Suppressor macrophage treated with lipopolysaccharide for 4 hours (primary cell): ENCODE data around the gene INTS1.
A peak's percentile ranks its signal among the peaks of the same experiment; 100 is the strongest.

Source experiments
- DNase-seq: peaks from one replicate; pipeline ENCODE4 v3.0.0-alpha.2; 2020

INTS1 gene

DNA sequence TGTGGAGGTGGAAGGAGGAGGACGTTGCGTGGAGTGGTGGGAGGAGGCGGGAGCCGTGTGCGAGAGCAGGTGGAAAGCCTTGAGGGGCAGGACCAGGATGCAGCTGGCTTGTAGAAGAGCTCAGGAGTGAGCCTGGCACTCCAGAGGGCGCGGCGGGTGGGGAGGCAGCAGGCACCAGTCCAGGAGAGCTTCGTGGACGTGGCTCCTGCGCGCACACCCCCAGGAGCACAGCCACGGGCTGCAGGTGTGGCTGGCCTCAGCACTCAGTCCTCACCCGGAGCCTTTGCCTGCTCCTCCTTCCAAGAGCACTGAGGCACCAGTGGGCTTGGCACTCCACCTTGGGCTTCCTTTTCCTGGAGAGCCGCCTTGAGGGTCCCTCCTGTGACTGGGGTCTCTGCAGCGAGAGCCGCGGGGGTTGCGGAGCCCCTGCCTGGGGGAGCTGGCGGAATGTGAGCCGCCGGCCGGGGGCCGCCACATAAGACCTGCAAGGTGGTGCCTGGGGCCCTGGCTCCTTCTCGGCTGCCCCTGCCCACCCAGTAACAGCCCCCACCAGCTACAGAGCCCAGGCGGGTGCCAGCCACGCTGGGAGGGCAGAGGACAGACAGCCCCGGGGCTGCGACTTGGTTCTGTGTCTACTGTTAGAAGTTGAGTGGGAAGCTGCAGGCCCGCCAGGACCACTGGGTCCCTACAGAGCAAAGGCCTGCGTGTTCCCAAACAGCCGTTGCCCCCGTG, 37.4 kb upstream of the INTS1 start:
- DNase-seq = no peak

DNA sequence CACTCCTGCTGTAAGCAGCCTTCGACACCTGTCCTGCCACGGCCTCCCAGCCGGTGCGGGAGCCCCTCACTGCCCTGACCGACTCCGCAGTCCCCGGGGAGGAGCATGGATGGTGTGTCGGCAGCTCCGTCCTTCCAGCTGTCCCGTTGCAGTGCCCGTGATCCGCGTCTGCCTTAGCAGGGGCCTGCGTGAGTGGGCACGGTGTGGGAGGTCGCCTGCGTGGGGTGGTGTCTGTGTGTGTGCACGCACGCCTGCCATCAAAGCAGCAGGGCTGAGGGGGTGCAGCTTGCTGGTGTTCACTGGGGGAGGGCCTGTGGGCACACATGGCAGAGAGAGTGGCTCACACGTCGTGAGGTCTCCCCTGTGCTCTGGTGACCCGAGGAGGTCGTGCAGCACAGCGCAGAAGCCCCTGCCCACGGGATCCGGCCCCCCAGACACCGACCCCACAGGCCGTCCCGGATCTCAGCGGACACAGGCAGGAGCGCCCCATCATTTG, 36.6 kb upstream of the INTS1 start:
- DNase-seq = no peak

DNA sequence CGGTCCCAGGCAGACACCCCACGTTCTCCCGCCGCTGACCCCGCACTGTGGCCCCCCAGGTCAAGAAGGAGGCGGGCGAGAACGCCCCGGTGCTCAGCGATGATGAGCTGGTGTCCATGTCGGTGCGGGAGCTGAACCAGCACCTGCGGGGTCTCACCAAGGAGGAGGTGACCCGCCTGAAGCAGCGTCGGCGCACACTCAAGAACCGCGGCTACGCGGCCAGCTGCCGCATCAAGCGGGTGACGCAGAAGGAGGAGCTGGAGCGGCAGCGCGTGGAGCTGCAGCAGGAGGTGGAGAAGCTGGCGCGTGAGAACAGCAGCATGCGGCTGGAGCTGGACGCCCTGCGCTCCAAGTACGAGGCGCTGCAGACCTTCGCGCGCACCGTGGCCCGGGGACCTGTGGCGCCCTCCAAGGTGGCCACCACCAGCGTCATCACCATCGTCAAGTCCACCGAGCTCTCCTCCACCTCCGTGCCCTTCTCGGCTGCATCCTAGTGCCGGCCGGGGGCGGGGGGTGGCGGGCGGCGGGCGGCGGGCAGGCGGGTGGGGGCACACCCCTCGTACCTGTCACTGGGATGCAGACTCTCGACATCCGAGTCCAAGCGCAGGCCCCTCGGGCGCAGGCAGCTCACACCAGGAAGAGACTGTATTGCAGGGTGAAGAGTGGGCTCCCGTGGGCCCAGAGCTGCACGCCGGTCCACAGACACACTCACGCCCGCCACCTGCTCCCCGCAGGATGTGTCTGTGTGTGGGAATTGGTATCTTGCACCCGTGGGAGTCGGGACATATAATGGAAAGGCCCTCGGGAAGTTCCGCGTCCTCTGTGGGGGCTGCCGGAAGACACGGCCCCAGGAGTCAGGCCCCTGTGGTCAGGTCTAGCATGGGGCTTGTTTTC, 35.9 kb upstream of the INTS1 start:
- DNase-seq = no peak

DNA sequence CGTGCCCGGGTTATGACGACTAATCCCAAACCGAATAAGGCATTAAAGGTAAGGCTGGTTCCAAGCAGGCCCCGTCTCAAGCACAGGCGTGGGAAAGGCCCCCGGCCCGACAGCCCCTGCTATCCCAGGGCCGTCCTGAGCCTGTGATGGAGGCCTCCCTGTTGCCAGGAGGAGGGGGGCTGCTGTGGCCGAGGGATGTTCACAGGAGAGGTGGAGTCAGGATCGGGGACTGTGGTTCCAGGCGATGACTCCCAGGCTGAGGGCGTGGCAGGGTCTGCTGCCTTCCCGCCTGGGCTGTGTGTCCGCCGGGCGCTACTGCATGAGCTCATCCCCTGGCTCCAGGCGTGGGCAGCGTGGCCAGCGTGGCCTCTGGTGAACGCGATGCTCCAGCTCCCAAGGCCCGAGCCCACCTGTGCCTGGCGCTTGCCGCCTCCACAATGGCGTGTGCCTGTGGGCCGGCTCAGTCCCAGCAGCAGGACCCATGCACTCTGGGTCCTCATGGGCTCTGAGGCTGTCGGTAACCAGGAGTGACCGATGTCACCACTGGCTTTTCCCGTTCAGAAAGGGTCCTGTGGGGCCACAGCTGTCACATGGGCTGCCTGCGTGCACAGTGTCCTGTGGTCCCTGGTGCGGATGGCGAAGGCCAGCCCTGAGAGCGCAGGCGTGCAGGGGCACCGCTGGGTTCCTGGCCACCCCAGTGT, 35.1 kb upstream of the INTS1 start:
- no peak for DNase-seq

DNA sequence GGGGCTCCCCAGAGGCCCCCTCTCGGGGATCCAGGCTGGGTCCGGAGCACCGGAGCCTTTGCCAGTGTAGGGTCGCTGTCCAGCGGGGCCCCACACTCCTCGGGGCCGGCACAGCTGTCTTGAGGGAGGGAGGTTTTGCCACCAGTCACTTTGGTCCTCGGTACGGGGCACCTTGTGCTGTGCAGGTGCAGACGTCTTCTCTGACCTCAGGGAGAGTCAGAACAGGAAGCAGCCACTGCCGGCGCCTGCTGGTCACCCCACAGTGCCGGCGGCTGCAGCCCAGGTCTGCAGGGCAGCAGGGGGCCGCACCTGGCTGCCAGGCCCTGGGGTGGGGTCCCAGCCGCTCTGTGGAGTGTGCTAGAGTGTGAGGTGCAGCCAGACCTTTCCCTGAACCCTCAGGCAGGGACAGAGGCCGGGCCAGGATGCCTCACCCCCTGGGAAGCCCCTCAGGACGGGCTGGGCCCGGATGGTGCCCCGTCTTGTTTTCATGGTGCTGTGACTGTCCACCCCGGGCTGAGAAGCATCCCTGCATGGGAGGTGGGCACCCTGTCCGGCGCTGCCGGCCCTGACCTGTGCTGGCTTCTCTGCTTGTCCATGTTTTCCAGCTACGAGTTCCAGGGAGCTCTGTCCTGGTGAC, 34.5 kb upstream of the INTS1 start:
- no peak for DNase-seq

DNA sequence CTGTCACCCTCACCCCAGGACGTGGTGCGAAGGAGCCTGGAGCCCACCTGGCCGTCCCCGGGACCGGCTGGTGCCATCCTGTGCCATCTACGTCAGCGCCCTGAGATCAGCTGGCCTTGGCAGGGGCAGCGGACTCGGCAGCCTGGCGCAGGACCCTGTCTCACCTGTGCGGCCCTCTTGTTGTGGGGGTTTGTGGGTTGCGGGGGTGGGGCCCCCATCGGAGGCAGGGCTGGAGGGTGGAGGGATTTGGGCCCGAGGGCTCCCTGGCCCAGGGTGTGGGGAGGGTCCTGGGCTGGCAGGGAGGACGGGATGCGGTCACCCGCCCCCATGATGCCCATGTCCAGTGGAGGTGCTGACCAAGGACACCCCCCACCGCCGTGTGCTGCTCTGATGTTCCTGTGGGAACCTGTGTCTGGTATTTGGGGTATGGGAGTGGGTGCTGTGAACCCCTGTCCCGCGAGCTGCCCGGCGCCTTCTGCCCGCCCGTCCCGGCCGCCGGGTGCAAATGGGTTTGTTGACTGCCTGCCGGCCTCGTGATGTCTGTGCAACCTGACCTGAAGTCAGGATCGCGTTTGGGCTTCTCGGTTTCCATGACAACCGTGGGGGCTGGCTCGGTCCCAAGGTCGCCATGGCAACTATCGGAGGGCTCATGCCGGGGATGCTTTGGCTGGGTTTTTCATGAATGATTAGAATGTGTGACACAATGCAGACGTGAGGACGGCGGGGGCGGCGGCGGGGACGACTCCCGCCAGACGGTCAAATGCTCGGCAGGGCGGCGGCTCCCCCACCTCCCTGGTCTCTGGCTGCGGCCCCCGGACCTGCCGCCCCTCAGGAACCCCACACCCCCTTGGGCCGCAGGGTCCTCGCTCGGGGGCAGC, 33.6 kb upstream of the INTS1 start:
- no peak for DNase-seq

DNA sequence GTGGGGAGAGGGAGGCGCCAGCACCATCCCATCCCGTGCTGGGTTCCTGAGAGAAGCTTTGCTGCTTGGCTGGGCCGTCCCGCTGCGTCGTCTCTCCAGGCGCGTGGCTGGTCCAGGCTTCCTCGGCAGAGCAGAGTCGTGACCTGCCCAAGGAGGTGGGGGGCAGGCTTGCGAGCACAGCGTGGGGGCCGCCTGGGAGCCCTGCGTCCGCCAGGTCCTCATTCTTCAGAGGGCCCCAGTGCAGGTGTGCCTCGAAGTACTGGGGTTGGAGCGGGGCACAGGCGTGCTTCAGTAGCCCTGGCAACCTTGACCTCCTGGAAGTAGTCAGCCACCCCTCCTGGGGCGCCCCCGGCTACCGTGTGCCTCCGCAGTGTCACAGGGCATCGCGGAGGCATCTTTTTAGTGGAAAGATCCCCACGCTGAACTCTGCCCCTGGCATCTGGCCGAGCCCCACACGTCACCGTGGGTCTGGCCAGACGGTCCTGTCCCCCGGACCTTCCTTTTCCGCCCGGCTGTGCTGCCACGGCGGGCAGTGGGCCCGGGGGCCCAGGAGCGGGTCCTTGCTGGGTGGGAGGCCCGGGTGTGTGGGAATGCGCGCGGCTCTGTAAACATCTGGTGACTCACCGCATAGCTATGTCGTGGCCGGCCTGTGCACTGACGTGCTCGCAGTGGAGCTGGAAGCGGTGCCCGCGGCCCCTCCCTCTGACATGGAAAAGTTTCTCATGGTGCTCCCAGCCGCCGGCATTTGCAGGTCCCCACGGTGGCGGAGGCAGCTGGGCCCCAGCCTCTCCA, 32.8 kb upstream of the INTS1 start:
- no peak for DNase-seq

DNA sequence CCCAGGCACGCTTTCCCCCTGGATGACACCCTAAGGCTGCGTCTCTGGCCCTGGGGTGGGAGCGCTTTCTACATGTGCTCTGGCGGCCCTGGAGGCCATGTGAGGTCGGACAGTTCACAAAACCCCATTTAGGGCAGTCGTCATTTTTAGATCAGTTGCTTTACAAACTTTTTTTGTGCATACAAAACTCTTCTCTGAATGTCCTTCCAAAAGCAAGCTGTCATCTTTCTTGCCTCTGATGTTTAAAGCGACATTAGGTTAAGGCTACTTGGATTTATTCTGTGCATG, 32.2 kb upstream of the INTS1 start:
- no peak for DNase-seq

DNA sequence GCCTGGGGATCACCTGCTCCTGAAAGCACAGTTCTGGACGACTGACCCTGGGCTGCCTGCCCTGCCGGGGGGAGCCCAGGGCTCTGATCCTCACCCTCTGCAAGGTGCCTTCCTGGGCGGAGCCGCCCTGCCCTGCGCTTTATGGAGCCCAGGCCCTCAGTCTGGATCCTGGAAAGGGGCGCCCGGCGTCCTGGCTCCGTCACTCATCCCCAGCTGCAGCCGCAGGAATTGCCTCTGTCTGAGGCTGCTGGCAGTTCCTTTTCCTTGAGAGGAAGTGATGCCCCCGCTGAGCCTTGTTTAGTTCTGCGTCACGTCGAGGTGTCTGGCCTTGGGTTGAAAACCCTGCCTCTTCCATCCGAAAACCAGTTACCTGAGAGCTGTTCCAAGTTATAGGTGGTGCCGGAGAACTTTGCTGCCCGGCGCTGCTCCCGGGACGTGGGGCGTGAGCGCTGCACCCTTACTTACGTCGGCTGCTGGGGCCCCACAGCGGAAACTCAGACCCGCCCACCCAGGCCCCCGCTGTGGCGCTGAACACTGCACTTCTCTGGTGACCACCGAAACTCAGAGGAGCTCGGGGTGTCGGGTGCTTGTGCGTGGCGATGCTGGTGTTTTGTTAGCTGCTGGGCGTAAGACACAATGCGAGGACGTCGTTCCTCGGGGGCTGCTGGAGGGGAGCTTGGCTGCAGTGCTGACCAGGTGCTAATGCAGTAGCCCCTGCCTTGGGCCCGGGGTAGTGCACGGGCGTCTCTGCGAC, 31.7 kb upstream of the INTS1 start:
- DNase-seq = peak; percentile 61

DNA sequence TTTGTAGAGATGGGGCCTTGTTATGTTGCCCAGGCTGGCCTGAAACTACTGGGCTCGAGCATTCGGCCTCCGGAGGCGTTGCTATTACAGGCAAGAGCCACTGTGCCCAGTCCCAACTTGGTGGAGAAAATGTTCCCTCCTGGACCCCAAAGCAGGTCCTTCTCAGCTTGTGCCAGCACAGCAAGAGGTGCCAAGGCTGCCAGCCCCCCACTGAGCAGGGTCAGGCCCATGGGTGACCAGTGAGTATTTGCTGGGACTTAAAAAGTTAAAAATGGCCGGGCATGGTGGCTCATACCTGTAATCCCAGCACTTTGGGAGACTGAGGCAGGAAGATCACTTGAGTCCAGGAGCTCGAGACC, 30.9 kb upstream of the INTS1 start:
- no peak for DNase-seq

DNA sequence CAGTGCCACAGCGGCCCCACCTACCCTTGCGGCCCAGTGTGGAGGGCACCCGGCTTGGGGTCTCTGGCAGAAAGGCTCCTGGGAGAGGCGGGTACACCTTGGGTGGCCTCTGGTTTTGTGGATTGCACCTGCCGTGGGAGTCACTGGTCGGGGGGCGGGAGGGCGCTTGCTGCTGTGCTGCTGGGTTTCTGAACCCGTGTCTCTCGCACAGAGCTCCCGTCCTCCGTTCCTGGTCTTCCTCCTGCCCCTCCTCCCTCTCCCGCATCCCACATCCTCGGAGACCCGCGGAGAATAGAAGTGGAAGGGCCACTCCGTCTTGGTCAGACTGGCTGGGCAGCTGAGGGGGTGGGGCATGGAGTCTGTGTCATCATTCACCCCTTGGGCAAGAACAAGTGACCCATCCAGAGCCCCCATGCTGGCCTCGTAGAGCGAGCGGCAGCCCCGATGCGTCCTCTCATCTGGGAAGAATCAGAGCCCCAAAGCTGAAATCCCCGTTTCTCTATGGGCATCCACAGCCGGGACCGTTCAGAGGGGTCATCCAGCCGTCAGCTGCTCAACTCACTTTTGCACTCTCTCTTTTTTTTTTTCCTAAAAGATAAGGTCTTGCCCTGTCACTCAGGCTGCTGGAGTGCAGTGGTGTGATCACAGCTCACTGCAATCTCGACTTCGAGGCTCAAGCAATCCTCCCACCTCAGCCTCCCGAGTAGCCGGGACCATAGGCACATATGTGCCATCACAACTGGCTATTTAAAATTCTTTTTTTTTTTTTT, 30.3 kb upstream of the INTS1 start:
- DNase-seq = no peak

DNA sequence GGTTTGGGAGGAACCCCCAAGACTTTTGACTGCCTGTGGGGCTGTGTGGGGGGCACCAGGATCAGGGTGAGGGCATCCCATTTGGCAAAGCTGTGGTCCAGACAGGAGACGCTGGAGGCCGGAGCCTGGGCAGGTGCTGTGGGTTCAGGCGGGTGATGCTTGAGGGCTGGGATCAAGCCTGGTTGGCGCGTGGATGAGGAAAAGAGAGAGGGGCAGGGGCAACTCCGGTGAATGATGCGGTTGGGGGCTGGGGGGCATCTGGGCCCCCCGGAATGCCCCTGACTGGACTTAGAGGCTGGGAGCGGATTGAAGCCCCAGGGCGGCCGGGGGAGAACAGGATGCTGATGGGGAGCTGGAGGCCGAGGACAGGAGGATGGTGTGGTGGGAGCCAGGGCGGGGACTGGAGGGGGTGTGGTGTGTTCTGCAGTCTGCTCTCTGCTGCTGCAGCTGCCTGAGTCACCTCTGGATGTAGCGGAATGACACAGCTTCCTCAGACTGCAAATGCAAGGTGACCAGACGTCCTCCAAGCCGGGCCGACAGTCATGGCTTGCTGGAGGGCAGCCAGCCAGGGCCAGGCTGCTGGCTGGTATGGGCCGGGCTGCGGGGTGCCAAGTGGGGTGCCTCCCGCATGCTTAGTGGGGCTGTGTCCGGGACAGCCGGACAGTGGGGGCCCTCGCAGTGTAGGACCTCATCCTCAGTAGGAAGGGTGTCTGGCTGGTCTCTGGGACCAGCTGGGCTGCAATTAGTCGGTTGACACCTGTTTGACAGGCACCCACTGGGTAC, 29.5 kb upstream of the INTS1 start:
- peak; percentile 86 for DNase-seq

DNA sequence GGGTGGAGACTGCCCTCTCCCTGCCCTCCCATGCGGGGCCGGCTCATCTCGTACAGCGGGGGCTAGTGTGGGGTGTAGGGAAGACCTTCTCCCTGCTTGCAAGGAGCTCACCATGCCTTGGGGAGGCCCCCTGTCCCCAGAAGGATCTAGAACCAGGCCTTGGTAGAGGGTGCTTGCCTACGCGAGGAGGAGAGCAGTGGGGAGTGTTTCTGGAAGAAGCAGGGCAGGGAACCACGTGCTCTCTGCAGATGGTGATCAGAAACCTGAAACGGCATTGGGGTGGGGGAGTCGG, 29.0 kb upstream of the INTS1 start:
- DNase-seq = no peak

DNA sequence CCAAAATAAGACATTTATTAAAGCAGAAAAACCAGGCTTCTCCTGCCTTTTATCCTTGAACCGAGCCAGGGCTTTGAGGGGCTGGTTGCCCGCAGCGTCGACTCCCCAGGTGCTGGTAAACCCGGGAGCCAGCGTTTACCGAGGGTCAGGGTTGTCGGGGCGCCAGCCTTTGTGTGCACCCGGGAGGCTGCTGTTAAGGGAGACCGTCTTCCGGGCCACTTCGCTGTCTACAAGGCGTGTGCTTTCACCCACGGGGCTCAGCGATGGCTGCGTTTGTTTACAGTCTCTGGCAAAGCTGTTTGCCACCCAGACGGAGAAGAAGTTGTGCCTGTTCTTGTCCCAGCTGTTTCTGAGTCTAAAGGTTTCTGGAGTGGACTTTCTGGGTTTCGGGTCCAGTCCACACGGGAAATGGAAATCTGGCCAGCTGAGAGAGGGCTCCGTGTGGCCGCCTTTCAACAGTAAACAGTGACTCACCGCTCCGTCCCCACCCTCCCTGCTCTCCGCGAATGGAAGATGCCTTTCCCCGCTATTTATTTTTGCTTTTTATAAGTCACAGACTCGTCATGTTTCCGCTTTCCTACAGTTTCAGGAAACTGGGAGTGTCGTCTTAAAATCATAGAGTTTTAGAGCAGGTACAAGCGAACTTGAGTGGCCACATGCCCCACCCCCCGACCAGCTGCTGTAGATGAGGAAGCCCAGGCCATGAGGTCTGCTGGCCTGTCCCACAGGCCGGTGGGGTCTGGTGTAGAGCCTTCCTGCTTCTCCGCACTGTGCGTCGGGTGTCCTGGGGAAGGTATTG, 28.5 kb upstream of the INTS1 start:
- DNase-seq = peak; percentile 91

DNA sequence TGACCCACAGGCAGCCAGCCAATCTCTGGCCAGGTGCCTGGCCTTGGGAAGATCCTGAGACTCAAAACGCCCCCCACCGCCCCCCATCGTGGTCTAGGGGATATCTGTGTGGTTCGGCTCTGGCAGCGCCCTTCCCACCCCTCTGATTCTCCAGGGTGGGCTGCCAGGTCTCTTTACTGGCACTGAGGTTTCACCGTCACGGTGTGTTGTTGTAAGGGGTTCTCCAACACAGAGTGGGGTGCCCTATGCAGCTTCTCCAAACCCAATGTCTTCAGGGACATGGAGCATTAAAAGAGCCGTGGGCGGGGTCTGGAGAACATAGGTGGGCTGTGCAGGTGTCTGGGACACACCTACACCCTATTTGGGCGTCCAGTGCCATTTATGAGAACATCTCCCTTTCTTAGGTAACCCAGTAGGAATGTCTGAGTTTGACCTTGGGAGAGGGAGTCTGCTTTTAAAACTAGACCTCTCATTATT, 27.8 kb upstream of the INTS1 start:
- no peak for DNase-seq

DNA sequence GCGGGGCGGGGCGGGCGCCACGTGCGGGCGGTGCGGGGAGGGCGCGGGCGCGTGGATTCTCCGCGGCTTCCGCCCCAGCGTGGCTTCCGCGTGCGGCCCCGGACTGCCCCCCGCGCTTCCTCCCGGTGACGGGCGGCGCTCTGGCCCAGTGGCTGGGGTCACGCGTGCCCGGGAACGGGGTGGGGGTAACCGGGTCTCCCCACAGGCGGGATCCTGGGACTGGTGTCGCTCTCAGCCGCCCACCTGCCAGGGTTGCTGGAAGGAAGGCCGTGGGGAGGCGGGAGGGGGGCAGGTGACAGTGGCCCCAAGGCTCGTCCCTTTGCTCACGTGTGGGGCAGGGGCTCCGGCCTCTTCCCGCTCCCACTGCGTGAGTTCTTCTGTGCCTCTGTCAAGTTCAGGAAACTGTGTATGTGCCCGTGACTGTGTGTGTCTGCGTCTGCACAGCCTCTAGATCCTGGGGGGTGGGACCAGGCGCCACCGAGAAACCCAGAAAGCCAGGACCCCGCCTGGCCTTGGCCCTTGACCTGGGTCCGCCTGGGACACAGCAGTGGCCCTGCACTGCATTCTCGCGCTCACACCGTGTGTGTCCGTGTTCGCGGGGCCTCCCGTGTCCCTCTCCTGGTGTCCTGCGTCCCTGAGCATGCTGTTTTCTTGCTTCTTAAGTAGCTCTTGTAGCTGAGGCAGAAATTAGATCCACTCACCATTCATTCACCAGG, 27.2 kb upstream of the INTS1 start:
- peak; percentile 35 for DNase-seq

DNA sequence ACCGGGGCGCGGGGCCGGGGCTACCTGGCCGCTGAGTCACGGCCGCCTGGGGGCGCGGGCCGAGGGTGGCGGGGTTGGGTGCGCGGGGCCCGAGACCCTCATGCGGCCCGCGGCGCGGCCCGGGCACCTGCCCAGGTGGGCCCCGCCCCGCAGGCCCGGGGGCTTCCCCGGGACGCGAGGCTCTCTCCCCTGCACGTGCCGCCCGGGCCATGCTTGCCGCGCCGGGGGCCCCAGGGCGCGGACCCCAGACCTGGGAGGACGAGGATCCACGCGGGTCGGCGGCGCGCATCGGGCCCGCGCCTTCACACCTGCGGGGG, 26.7 kb upstream of the INTS1 start:
- no peak for DNase-seq
